ENCODE results near the gene SSBP4. TPM values are rescaled to one million over a fixed set of nuclear protein-coding genes. Genes with fewer than 3 reads are reported as not detected.
"Not testable (repeated sequence)": the region's sequence is repeated elsewhere in the genome, so short reads cannot be mapped to it uniquely, and the experiment has no call there.

SSBP4 gene
- total RNA-seq, 4 donors from 2014 or later, result 18.1 to 30.5 (median 27.4) TPM

DNA sequence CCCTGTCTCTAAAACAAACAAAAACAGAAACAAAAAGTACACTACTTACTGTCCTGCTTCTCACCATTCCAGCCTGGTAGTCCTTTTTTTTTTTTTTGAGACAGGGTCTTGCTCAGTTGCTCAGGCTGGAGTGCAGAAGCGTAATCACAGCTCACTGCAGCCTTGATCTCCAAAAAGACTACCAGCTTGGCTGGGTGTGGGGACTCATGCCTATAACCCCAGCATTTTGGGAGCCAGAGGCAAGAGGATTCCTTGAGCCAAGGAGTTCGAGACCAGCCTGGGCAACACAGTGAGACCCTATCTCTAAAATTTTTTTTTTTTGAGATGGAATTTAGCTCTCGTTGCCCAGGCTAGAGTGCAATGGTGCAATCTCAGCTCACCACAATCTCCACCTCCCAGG, 38.4 kb upstream of the SSBP4 start:
- no peaks in the 10 kb centered on the region for H3K9me3 ChIP-seq
- TF ChIP-seq POLR2AphosphoS5 (IDR thresholded peaks at IDR 0.05), result no peak
- TF ChIP-seq POLR2A (IDR thresholded peaks at IDR 0.05), result no peak
- TF ChIP-seq, protein P1, sequence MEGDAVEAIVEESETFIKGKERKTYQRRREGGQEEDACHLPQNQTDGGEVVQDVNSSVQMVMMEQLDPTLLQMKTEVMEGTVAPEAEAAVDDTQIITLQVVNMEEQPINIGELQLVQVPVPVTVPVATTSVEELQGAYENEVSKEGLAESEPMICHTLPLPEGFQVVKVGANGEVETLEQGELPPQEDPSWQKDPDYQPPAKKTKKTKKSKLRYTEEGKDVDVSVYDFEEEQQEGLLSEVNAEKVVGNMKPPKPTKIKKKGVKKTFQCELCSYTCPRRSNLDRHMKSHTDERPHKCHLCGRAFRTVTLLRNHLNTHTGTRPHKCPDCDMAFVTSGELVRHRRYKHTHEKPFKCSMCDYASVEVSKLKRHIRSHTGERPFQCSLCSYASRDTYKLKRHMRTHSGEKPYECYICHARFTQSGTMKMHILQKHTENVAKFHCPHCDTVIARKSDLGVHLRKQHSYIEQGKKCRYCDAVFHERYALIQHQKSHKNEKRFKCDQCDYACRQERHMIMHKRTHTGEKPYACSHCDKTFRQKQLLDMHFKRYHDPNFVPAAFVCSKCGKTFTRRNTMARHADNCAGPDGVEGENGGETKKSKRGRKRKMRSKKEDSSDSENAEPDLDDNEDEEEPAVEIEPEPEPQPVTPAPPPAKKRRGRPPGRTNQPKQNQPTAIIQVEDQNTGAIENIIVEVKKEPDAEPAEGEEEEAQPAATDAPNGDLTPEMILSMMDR (IDR thresholded peaks at IDR 0.05), result no peak
- peaks cover 28% of the 10 kb centered on the region for H3K4me1 ChIP-seq
- no peak overlapping the region for H3K4me3 ChIP-seq
- 57% methylated on average over 3 of the region's 3 CpGs for WGBS
- H3K27ac ChIP-seq, result peak overlapping the region; percentile 75
- peaks cover 3% of the 10 kb centered on the region for H3K27me3 ChIP-seq
- H3K36me3 ChIP-seq, result no peaks in the 10 kb centered on the region
- no peak for DNase-seq (ENCODE audit: low spot score in 2 of 2)

DNA sequence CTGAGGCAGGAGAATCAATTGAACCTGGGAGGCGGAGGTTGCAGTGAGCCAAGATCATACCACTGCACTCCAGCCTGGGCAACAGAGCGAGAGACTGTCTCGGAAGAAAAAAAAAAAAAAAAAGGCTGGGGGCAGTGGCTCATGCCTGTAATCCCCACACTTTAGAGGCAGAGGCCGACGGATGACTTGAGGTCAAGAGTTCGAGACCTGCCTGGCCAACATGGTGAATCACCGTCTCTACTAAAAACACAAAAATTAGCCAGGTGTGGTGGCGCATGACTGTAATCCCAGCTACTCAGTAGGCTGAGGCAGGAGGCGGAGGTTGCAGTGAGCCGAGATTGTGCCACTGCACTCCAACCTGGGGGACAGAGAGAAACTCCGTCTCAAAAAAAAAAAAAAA, 35.6 kb upstream of the SSBP4 start:
- H3K9me3 ChIP-seq; H3K27me3 ChIP-seq; DNase-seq (ENCODE audit: low spot score in 2 of 2); H3K27ac ChIP-seq; H3K36me3 ChIP-seq; H3K4me3 ChIP-seq: not testable (repeated sequence)
- WGBS, result 93% methylated on average over 11 of the region's 11 CpGs
- H3K4me1 ChIP-seq, result peaks cover 51% of the 10 kb centered on the region

- no peak overlapping the region for H3K27ac ChIP-seq
- no peak for DNase-seq (ENCODE audit: low spot score in 2 of 2)
- H3K4me3 ChIP-seq, result no peak overlapping the region
- H3K27me3 ChIP-seq, result peaks cover 8% of the 10 kb centered on the region
- WGBS, result 80% methylated on average over 7 of the region's 7 CpGs
- H3K36me3 ChIP-seq, result no peaks in the 10 kb centered on the region
- TF ChIP-seq POLR2A (IDR thresholded peaks at IDR 0.05), result no peak
- TF ChIP-seq, protein P1 (IDR thresholded peaks at IDR 0.05), result no peak
- TF ChIP-seq POLR2AphosphoS5 (IDR thresholded peaks at IDR 0.05), result no peak
- TF ChIP-seq EP300 (IDR thresholded peaks at IDR 0.05), result no peak
- peaks cover 45% of the 10 kb centered on the region for H3K4me1 ChIP-seq
- H3K9me3 ChIP-seq, result no peaks in the 10 kb centered on the region
These were observed 34.4 kb upstream of the SSBP4 start for GRCh38 chr19:18384775-18385174.

DNA sequence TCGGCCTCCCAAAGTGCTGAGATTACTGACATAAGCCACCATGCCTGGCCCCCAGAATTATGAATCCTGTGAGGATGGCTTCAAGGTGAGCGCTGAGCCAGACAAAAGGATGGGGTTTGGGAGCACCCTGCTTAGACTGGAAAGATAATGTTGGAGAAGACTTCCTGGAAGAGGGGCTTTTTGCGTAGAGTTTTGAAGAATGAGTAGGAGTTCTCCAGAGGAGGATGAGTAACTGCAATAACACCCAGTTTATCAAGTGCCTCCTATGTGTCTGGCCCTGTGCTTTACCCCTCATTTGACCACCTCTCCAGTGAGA, 33.9 kb upstream of the SSBP4 start:
- H3K27ac ChIP-seq, result no peak overlapping the region
- H3K4me3 ChIP-seq, result no peak overlapping the region
- H3K36me3 ChIP-seq, result no peaks in the 10 kb centered on the region
- H3K9me3 ChIP-seq, result no peaks in the 10 kb centered on the region
- peaks cover 8% of the 10 kb centered on the region for H3K27me3 ChIP-seq
- DNase-seq (ENCODE audit: low spot score in 2 of 2), result no peak
- TF ChIP-seq EP300 (IDR thresholded peaks at IDR 0.05) (no peak), POLR2AphosphoS5 (IDR thresholded peaks at IDR 0.05) (no peak), POLR2A (IDR thresholded peaks at IDR 0.05) (no peak)
- TF ChIP-seq, protein P1 (IDR thresholded peaks at IDR 0.05), result no peak
- 86% methylated on average over 3 of the region's 3 CpGs for WGBS
- peaks cover 40% of the 10 kb centered on the region for H3K4me1 ChIP-seq

DNA sequence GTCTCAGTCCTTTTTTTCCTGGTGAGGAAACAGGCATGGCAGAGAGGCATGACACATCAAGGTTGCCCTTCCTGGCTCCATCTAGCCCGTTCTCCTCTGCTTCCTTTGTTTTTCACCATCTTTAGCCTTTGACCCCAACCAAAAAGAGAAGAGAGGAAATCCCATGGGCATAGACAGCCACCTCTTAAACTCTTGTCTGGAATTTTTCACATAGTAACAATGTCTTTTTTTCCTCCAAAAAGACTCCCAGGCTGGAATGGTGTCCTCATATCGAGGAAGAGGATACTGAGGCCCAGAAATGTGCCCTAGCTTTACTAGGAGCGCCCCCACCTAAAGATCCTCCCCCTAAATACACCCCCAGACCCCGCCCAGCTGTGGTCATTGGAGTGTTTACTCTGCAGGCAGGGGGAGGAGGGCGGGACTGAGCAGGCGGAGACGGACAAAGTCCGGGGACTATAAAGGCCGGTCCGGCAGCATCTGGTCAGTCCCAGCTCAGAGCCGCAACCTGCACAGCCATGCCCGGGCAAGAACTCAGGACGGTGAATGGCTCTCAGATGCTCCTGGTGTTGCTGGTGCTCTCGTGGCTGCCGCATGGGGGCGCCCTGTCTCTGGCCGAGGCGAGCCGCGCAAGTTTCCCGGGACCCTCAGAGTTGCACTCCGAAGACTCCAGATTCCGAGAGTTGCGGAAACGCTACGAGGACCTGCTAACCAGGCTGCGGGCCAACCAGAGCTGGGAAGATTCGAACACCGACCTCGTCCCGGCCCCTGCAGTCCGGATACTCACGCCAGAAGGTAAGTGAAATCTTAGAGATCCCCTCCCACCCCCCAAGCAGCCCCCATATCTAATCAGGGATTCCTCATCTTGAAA, 33.3 kb upstream of the SSBP4 start, which contains the start of gene GDF15:
GDF15 (plus strand) TSS at position 484 of the 868 bp plus-strand sequence; CDS start at position 516, 32 bp downstream.
- H3K4me3 ChIP-seq, result peak within 1 kb of the TSS; percentile 19
- peak; percentile 87 for DNase-seq (ENCODE audit: low spot score in 2 of 2)

More for the DNA sequence above, 33.3 kb upstream of the SSBP4 start, which contains the start of gene GDF15:
- no peak for TF ChIP-seq POLR2AphosphoS5 (IDR thresholded peaks at IDR 0.05)
- no peak for TF ChIP-seq EP300 (IDR thresholded peaks at IDR 0.05)
- TF ChIP-seq, protein P1 (IDR thresholded peaks at IDR 0.05), result peak in 1 of 2 donors; percentile 57
- TF ChIP-seq POLR2A (IDR thresholded peaks at IDR 0.05), result peak in 1 of 2 donors; percentile 31
- peaks cover 8% of the 10 kb centered on the region for H3K27me3 ChIP-seq
- 39% methylated on average over 30 of the region's 33 CpGs for WGBS
- peaks cover 34% of the 10 kb centered on the region for H3K4me1 ChIP-seq
- no peaks in the 10 kb centered on the region for H3K9me3 ChIP-seq
- H3K27ac ChIP-seq, result no peak within 1 kb of the TSS
- H3K36me3 ChIP-seq, result no peaks in the 10 kb centered on the region

Measured in suprapubic skin (tissue), 4 donors.